GM21526 (cell line): Measurements from ENCODE around the gene SH3PXD2B.

Experiments
- ATAC-seq: cut with Tn5 transposase; IDR thresholded peaks from one replicate; pipeline ENCODE4 v1.9.1; 2021; ENCODE audit warnings: moderate library complexity; ENCODE audit not compliant: unreplicated experiment, low FRiP score

Gene SH3PXD2B

GRCh38 chr5:172437445-172438318, 16.6 kb downstream of the SH3PXD2B start:
- no peak for ATAC-seq

DNA sequence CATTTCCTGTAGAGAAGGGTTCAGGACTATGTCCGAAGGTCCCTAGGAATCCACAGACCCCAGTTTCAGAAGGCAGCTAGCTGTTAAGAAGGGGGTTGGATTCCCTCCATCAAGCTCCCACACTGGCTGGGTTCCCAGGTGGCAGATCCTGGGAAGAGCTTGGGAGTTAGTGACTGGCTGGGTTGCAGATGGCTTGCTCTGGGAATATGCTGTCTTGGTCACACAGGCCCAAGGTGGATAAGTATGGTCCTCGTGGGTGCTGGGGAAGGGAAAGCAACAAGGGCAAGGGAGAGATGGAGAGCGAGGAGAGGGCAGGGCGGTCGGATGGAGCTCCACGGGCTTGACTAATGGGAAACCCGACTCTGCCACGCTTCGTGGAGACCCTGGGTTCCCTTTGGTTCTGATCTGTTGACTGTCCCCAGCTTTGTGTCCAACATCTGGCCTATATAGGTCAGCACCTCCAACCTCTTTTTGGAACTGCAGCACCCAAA, 17.4 kb downstream of the SH3PXD2B start:
- ATAC-seq = no peak

- no peak for ATAC-seq
These were observed 18.0 kb downstream of the SH3PXD2B start for GRCh38 chr5:172436078-172436878.

DNA sequence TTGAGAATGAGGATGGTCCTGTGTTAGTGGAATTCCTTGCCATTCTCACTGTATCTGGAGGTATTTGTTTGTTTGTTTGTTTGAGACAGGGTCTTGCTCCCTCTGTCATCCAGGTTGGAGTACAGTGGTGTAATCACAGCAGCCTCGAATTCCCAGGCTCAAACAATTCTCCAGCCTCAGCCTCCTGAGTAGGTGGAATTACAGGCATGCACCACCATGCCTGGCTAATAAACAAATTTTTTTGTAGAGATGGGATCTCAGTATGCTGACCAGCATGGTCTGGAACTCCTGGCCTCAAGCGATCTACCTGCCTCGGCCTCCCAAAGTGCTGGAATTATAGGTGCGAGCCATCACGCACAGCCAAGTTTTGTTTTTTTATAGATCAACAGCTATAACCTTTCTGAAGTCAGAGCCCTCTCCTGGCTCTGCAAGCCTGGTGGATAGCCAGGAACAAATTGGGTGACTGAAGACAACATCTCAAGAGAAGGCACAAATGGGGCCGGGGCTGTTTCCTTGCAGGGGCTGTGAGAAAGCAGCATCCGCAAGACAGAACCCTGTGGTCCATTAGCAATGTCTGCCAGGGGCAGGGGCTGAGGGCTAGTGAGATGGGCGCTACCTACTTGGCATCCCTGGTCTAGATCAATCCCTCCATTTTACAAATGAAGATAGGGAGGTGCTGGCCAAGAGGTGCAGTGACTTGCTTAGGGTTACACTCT, 18.8 kb downstream of the SH3PXD2B start:
- ATAC-seq = no peak

DNA sequence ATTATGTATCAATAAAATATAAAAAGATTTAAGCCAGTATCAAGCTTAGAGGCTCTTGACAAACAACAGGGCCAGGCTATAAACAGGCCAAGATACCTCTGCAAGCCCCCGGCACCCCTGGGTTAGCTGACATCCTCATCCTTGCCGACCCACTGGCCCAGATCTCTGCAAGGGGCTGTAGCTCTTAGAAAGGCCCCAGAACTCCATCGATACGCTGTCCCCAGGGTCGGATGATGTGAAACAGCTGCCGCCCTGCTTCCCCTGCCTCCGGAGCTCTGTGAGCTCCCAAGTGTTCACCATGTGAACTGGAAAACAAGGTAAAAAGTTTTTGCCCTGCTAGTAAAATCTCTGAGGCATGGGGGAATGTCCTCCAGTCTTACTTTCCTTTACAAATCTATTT, 20.1 kb downstream of the SH3PXD2B start:
- ATAC-seq = no peak

GRCh38 chr5:172433513-172433912, 20.8 kb downstream of the SH3PXD2B start:
- no peak for ATAC-seq

- no peak for ATAC-seq
These were observed 21.3 kb downstream of the SH3PXD2B start for GRCh38 chr5:172433071-172433470.

DNA sequence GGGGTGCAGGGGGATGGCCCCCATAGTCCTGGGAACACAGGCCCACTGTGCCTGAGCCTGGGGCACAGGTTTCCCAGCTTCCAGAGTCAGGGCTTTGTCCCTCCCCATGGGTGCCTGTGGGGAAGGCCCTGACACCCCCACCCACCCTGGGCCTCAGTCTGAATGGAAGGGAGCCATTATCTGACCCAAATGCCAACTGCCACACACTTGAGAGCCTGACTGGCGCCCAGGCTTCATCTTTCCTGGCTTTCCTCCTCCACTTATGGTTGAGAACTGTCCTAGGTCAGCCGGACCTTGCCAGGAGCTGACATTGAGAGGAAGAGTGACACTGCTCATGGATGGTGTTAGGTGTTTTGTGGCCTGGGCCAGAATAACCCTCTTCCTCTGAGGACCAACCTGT, 24.0 kb downstream of the SH3PXD2B start:
- ATAC-seq = no peak

DNA sequence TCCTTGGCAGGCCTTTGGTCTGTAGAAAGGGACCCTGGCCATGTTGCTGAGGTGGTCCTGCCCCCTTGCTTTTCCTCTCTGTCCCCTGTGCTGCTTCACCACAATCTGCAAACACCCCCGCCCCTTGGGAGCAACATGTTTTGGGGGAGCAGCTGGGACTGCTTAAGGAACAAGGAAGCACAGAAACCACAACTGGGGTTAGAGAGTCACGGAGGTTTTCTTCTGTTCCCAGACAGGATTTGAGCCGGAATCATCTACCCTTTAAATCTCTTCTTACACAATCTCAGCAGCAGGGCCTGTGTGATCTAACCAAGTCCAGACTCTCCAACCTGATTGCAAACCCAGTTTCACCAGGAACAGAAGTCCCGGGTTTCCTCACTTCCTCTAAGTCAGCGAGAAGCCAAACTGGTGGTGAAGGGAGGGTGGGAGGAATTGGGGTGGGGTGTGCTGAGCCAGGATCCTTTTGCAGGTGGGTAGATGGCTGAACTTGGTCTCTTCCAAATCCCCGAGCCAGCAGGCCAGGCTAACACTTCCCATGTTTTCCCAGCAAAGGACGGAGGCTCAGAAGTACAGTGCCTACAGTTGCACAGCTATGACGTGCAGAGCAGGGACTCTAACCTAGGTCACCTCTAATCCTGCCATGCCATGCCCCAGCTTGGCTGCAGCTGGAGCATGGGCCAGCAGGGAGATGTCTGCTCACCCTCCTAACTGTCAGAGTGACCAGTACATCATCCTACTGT, 25.0 kb downstream of the SH3PXD2B start:
- no peak for ATAC-seq

DNA sequence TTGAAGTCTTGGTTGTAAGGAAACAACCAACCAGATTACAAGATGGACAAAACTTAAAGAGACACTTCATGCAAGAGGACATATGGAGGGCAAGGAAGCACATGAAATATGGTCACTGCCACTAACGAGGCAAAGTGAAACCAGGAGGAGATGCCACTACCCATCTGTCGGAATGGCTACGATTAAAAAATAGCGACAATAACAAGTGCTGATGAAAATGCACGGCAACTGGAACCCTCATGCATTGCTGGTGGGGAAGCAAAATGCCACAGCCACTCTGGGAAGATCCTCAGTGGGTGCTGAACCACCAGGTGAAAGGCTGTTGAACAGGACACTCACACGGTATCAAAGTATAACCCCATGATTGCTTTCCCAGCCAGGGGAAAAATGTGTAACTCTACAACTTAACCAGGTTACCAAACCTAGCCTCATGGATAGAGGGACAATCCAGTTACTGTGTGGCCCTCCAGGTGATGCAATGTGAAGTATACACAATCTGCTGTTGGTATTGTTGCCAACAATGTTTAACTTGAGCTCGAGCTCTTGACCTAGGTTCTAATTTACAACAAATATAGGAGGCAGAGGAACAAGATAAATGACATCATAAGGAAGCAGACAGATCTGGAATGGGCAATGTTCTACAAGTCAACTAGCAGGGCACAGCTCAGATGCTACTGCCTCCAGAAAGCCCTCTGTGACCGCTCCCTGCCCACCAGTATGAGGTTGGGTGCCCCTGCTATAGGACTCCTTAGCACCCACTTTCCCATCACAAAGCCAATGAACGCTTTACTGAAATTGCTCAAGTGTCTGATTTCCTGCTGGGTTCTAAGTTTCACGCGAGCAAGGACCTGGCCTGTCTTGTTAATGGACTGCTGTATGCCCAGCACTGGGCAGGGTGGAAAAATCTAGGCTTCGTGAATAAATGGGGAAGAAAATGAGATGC, 25.8 kb downstream of the SH3PXD2B start:
- no peak for ATAC-seq

DNA sequence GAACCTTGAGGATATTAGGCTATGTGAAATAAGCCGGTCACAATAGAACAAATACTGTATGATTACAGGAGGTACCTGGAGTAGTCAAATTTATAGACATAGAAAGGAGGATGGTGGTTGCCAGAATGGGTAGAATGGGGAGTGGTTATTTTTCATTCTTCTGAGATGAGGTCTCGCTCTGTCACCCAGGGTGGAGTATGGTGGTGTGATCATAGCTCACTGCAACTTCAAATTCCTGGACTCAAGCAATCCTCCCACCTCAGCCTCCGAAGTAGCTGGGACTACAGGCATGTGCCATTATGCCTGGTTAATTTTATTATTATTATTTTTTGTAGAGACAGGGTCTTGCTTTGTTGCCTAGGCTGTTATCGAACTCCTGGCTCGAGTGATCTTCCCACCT, 27.1 kb downstream of the SH3PXD2B start:
- ATAC-seq = no peak

DNA sequence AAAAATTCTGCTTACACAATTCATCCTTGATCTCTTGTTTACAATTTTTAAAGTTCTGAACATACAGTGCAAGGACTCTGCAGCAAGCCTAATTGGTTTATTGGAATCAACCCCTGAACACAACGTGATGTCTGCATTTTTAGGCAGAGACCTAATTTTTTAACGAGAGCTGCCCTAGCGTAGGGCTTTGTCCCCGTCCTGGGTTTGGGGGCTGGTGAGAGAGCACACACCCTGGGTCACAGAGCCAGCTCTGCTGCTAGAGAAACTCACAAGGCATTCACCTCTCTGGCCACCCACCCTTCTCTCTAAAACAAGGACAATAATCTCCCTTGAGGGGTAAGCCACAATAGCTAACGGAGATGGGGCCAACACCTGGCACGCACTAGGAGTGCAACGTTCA, 28.2 kb downstream of the SH3PXD2B start:
- ATAC-seq = no peak

GRCh38 chr5:172425402-172425801, 28.9 kb downstream of the SH3PXD2B start:
- ATAC-seq = no peak

- no peak for ATAC-seq
These were observed 29.5 kb downstream of the SH3PXD2B start for GRCh38 chr5:172424808-172425207.

DNA sequence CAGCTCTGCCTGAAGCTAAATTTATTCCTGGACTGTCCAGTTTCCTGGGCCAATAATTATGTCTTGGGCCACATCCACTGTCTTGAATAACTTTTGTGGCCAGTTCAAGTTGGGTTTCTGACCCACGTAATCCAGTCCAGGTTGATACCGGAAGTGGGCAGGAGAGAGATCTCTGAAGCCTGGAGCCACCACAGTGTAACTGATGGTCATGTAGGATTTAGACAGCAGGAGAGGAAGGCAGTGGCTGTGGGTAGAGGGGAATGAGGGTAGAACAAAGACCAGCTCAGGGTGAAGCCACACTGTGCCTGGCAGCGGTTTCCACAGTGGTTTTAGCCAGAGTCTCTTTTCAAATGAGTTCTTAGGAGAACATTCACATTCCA, 30.2 kb downstream of the SH3PXD2B start:
- ATAC-seq = no peak

GRCh38 chr5:172423379-172424110, 30.8 kb downstream of the SH3PXD2B start:
- no peak for ATAC-seq

DNA sequence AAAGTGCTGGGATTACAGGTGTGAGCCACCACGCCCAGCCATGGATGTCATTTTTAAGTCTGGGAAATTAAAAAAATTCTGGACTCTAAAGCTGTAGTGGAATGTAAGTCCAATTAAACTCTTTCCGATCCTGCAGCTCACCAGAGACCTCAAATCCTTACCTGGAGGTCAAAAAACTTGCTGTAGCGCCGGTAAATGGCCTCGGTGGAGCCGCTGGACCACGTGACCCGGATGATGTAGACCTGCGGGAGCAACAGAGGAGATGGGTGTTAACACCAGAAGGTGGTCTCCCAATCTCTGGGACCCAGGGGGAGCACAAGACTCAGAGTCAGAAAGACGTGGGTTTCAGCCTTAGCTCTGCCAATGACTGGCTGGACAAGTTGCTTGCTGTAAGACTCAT, 32.1 kb downstream of the SH3PXD2B start:
- no peak for ATAC-seq

DNA sequence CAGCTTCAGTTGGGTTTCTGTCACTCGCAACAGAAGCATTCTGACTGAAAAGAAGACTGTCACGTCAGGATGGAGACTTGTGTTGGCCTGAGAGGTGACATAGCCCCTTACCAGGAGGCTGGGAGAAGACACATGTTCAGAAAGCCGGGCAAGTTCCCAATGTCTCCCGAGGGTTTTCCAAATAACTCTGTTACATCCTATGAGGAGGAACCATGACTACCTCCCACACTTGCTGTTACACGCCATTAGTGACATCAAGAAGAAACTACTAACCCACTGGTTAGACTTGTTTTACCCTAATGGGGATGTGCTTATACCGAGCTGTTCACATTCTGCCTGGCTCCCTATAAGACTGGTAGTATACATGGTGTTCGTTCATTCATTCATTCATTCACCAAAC, 33.3 kb downstream of the SH3PXD2B start:
- no peak for ATAC-seq
